Measurements from ENCODE around the gene MMP14. TPM values are rescaled to one million over a fixed set of nuclear protein-coding genes. Genes with fewer than 3 reads are reported as not detected.
A peak's percentile ranks its signal among the peaks of the same experiment; 100 is the strongest.

The MMP14 gene
- total and polyA plus RNA-seq, 9 of the 15 experiments (the other 6 are each of a cell fraction or from before 2014, with no cell fraction given), result 0.36 to 5.8 (median 1.3) TPM; not detected in 2

- TF ChIP-seq RCOR1 (IDR thresholded peaks at IDR 0.05; ENCODE audit: borderline replicate concordance in 1 of 2, low read depth in 2 of 2, low read length in 2 of 2) (peak in 1 of 2 experiments; percentile 55; a peak in 1 of 4 replicates), BRD4 (IDR thresholded peaks at IDR 0.05) (no peak), HDAC8 (tag; IDR thresholded peaks at IDR 0.05) (no peak), PHB2 (IDR thresholded peaks at IDR 0.05; ENCODE audit: low read depth) (no peak), ZC3H8 (IDR thresholded peaks at IDR 0.05) (no peak), RBM17 (IDR thresholded peaks at IDR 0.05; ENCODE audit: borderline replicate concordance, low read depth, low read length) (no peak), TBP (optimal IDR thresholded peaks at IDR 0.05; ENCODE audit: low read depth, low read length) (no peak), SFPQ (IDR thresholded peaks at IDR 0.05; ENCODE audit: low read depth, low read length) (no peak), ZNF23 (CRISPR knock-in tag; IDR thresholded peaks at IDR 0.05) (no peak), RNF219 (CRISPR knock-in tag; IDR thresholded peaks at IDR 0.05) (no peak), ZNF239 (CRISPR knock-in tag; IDR thresholded peaks at IDR 0.05) (no peak), TRIM24 (IDR thresholded peaks at IDR 0.05) (0 out of 4 replicates have a peak, but pooled peaks of 1 of the 2 experiments have one; percentile 46), NFATC3 (IDR thresholded peaks at IDR 0.05) (no peak), ATF1 (CRISPR knock-in tag; IDR thresholded peaks at IDR 0.05) (no peak), ATF1 (tag; IDR thresholded peaks at IDR 0.05) (0 out of 2 replicates have a peak, but pooled peaks have one; percentile 44), ZNF232 (CRISPR knock-in tag; IDR thresholded peaks at IDR 0.05) (no peak), ZBTB34 (CRISPR knock-in tag; IDR thresholded peaks at IDR 0.05) (no peak), LARP7 (IDR thresholded peaks at IDR 0.05) (no peak), MLLT1 (IDR thresholded peaks at IDR 0.05) (no peak), ZNF175 (CRISPR knock-in tag; IDR thresholded peaks at IDR 0.05; ENCODE audit: low read depth) (no peak), JUND (IDR thresholded peaks at IDR 0.05; ENCODE audit: borderline replicate concordance, low read depth, low read length) (0 out of 2 replicates have a peak, but pooled peaks have one; percentile 56), JUND (tag; IDR thresholded peaks at IDR 0.05; ENCODE audit: borderline replicate concordance, low read depth, low read length) (no peak)
Measured at GRCh38 chr14:22797017-22797917, 39.1 kb upstream of the MMP14 start (continued).

All from K562 (cell line).